GM18870 (cell line): Measurements from ENCODE around the gene UHRF1.
"Not testable (repeated sequence)": the region's sequence is repeated elsewhere in the genome, so short reads cannot be mapped to it uniquely, and the experiment has no call there.

Experiments used
- ATAC-seq: cut with Tn5 transposase; IDR thresholded peaks from one replicate; pipeline ENCODE4 v1.9.1; 2021; ENCODE audit warnings: moderate library complexity; ENCODE audit not compliant: unreplicated experiment

The UHRF1 gene

GRCh38 chr19:4897146-4897545, 12.2 kb upstream of the UHRF1 start:
- ATAC-seq = no peak

DNA sequence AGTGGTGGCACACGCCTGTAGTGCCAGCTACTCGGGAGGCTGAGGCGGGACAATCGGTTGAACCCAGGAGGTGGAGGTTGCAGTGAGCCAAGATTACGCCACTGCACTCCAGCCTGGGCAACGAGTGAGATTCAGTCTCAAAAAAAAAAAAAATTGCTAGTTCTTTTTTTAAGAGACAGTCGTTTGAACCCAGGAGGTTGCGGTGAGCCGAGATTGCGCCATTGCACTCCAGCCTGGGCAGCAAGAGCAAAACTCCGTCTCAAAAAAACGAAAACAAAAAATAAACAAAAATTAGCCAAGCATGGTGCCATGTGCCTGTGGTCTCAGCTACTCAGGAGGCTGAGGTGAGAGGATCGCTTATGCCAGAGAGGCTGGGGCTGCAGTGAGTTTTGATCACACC, 8.4 kb upstream of the UHRF1 start:
- not testable (repeated sequence) for ATAC-seq

DNA sequence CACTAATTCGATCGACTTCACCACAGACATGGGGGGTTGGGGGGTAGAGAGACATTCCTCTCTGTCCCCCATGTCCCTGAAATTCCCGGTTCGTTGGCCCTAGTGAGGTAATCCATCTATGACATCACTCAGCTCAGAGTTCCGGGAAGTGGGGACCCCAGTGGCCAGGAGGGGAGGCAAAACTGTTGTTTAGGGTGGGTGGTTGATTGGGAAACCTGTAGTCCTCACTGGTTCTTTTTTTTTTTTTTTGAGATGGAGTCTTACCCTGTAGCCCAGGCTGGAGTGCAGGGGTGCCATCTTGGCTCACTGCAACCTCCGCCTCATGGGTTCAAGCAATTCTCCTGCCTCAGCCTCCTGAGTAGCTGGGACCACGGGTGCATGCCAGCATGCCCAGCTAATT, 6.5 kb upstream of the UHRF1 start, which contains the start of gene ARRDC5:
ARRDC5 (minus strand) TSS at position 101 of the 400 bp plus-strand sequence; CDS start at position 30, 71 bp downstream.
- ATAC-seq = no peak

GRCh38 chr19:4904481-4904880, 4.8 kb upstream of the UHRF1 start:
- no peak for ATAC-seq

GRCh38 chr19:4906963-4907362, 2.3 kb upstream of the UHRF1 start:
- ATAC-seq = no peak

DNA sequence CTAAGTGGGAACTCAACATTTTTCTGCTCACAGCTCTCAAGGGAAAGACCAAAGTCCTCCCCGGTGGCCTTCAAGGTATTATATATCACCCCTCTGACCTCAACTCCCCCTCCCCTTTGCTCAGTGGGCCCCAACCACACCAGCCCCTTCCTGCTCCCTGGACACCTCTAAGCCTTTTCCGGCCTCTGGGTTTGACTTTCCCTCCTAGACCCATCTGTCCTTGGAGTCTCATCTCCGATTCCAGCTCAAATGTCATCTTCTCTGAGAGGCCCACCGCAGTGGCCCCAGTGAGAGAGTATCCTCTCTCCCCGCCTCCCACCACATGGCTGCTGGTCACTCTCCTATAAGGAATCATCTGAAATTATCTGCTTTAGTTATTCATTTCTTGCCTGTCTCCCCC, 941 bp upstream of the UHRF1 start:
- ATAC-seq = no peak

DNA sequence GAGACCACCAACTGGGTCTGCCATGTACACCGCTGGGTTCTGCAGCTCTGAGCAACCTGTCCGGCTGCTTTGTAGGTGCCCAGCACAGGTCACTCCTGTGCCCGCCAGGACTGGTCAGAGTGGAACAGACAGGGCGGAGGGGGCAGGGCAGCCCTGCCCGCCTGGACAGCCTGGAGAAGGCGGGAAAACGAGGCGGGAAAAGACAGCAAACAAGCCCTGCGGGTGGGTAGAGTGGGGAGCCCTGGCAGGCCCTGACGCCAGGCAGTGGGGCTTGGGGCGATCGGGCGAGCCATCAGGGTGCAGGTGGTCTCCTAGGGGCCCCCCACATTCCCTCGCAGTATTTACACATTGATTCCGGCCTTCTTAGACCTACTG, 533 bp upstream of the UHRF1 start:
- ATAC-seq = no peak

- ATAC-seq = no peak
These were observed 744 bp downstream of the UHRF1 start for GRCh38 chr19:4909897-4910593.

- ATAC-seq = no peak
These were observed 1.4 kb downstream of the UHRF1 start for GRCh38 chr19:4910594-4911281.

DNA sequence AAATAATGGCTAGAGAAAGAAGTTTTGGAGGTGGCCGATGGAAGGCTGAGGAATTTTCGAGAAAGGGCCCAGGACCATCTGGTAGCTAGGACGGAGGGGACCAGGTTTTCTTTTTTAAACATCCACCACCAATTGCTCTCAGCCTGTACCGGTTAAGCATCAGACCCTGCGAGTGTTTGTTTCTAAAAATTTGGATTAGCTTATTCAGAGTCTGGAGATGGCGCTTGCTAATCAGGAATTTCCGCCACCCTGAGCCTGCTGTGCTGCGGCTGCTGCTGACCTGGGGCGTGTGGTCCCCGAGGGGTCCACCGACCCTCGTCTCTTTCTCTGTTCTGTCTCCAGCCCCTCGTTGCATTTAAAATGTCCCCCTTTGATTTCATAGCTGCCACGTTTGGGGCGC, 2.0 kb downstream of the UHRF1 start:
- no peak for ATAC-seq

DNA sequence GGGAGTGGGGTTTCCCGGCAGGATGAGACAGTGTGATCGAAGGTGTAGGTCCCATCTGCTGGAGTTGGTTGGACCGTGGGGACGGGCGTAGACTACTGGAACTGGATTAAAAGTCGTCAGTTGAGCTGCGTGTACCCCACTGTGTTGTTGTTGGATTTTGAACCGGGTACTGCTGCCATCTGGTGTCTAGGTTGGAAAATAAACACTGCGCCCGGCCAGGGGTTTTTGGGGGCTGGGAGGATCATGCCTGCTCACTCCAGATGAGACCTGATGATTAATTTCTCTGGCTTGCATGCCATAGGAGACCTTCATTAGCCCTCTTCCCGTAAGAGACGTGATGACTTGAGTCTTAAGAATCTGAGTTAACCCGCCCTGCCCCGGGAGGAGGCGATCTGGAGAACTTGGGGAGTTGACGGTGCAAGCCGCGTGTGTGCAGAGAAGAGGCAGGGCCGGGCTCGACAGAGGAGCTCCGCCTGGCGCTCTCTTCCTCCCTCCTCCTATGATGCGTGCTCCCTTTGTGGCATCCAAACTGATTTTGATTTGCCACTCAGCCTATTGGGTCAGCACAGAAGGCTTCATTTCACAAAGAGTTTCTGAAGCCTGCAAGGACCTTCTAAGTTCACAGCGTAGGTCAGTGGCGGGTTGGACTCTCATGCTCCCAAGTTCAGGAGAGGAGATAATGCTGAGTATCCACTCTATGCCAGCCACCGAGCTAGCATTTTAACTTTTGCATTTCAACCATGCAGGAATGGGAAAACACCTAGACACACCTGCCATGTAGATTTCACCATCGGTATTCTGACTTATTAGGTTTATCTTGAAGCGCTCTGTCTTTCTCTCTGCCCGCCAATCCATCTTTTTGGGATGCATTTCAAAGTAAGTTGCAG, 2.7 kb downstream of the UHRF1 start:
- no peak for ATAC-seq

- no peak for ATAC-seq
These were observed 4.9 kb downstream of the UHRF1 start for GRCh38 chr19:4913996-4914735.

DNA sequence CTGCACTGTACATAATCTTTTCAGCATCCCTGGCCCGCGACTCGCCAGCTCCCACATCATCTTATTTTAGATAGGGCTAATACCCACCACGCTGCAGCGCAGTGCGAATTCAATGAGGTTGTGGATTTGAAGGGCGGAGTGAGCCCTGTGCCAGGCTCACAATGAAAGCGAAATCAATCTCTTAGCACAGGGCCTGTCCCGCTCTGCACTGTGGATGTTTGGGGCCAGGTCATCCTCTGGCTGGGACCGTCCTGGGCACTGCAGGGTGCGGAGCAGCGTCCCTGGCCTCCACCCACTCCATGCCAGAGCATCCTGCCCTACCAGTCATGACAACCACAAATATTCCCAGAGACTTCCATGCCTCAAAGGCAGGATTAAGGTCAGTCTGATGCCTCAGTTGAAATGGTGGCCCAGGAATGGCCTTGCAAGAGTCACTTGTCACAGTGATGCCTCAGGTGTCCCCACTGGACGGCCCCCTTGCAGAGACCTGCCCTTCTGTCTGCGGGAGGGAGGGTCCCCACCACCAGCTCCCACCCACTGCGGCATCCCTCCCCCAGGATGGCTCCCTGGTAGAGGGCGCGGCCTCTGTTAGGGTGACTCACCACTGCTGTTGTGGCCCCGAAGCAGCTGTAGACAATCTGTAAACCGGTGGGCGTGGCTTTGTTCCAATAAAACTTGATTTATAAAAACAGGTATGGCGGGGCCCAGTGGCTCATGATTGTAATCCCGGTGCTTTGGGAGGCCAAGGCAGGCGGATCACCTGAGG, 5.6 kb downstream of the UHRF1 start:
- ATAC-seq = no peak

DNA sequence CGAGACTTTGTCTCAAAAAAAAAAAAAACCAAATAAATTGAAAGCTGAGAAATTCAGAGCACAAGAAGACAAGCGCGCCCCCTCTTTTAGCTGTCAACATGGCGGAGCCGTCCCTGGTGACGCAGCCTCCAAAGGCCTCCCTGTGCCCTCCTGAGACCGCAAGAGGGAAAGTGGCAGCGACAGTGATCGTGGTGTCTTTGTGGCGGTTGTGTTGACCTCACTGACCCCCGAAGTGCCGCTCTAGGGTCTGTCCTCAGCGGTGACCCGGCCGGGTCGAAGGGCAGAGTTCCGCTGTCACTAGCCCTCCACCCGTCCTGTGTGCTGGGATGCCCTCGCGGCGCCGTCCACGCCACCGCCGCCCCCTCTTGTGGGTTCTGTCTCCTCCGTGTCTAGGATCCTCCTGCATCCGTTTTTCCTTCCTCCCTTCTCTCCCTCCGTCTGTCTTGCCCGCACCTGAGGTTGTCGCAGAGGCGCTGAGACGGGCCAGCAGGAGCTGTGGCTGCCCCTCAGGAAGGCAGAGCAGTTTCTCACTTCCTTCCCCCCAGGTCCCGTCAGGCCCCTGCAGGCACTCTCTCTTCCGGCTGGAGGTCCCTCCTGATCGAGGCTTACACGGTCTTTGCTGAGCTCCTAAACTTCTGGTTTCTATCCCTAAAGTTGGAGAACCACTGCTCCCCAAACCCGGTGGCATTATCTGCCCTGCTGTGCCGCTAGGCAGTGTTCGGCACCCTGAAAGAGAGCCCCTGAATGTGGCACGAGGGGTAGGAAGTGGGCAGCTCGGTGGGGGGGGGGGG, 7.2 kb downstream of the UHRF1 start:
- no peak for ATAC-seq

GRCh38 chr19:4922530-4923275, 13.4 kb downstream of the UHRF1 start:
- ATAC-seq = no peak

- ATAC-seq = no peak
These were observed 14.0 kb downstream of the UHRF1 start for GRCh38 chr19:4923276-4923747.

GRCh38 chr19:4929186-4929585, 19.9 kb downstream of the UHRF1 start:
- ATAC-seq = no peak

- no peak for ATAC-seq
These were observed 21.4 kb downstream of the UHRF1 start for GRCh38 chr19:4930664-4931063.

- no peak for ATAC-seq
These were observed 23.4 kb downstream of the UHRF1 start for GRCh38 chr19:4932711-4933110.
